Muscle of arm (tissue), 12 donors: Measurements from ENCODE around the gene C2orf66. TPM values are rescaled to one million over a fixed set of nuclear protein-coding genes. Genes with fewer than 3 reads are reported as not detected.

ENCODE experiments used
- DNase-seq: peaks from one replicate; pipeline ENCODE4 v3.0.0-alpha.2; 2013
- polyA plus RNA-seq, 12 donors: library from polyadenylated mRNA; unstranded; fragments of 120-200 nt; gene quantifications; one replicate each; pipeline ENCODE4 v1.2.1, GENCODE V29; 2013; ENCODE audit not compliant: insufficient read length in 12 of 12

Gene C2orf66
- polyA plus RNA-seq, 12 donors = 0.10 to 0.54 (median 0.25) TPM; not detected in 4

DNA sequence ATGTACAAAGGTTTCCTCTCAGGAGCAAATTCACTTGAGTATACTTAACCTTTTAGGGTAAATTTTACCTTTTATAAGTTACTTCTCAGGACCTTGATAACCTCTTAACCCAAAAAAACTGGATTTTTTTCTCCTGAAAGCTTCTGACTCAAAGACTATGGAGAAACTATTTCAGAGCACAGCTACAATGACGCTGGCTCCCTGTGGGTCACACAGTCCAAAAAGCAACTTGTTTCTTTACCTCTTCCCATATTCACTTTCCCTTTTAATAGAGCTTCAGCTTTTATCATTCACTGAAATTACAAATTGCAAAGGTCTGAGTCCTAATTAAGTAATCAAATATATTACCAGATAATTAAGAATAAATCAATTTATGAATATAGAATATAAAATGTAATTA is 42.1 kb downstream of the C2orf66 start:
- DNase-seq = no peak

DNA sequence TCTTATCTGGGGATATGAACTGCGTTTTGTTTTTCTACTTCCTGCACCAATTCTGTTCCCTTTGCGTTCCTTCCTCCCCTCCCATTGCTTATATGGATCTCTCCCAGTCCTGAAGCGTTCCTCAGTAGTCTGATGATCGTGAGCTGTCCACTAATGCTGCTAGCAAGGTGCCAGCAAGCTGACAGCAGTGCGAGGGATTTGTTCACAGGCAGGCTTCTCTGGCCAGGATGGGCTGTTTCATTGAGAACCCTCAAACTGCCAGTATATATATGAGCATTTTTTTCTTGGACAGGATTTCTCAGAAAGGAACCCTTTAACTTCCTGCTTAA is 49.8 kb downstream of the C2orf66 start:
- no peak for DNase-seq

DNA sequence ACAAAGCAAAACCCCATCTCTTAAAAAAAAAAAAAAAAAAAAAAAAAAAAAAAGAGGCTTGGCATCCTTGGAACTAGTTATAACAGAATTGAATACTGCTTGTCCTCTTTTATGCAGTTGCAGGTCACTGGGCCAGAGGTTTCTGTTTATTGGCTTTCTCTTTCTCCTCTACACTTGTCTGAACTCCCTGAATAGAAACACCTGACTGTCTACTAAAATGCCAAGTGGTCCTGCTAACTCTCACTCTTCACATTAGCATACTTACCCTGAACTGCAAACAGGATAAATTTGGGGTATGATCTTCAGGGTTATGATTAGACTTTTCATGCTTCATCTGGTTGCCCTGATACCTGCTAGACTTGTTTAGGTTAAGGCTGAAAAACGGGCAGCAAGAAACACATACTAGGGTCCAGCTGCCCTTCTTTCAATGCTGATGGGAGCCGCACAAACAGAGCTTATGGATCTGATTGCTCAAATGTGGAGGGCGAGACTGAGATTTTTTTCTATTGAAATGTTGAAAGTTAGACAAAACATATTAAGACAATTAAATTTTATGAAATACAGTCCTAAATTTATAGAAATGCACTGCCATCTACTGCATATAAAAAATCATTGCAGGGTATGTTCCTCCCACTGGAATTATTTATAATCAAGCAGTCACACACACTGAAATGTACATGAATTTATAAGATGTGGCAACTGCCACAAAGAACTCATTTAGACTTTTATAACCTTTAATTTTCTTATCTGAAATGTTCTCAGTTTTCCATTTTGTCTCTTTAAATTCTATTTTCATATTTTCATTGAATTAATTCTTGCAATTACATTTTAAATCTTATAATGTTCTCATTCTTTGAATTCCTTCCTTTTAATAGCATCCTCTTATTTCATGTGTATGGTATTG is 50.4 kb downstream of the C2orf66 start:
- no peak for DNase-seq

Other genes with a start within 250 kb of the C2orf66 start
- 10 to 100 TPM in 6 of 12 donors, 1 to 10 TPM in 5, not detected in 1; 6.3 to 14.0 (median 11.3) TPM for gene HECW2, start 215.8 kb downstream of the C2orf66 start, polyA plus RNA-seq
- 1 to 10 TPM in 11 of 12 donors, not detected in 1; 2.4 to 9.4 (median 5.0) TPM for gene CCDC150, start 169.6 kb downstream of the C2orf66 start, polyA plus RNA-seq
- gene GTF3C3, start 9.7 kb downstream of the C2orf66 start, polyA plus RNA-seq = 10 to 100 TPM in 11 of 12 donors, not detected in 1; 31.4 to 60.7 (median 43.3) TPM
- 10 to 100 TPM in 11 of 12 donors, not detected in 1; 12.4 to 23.8 (median 17.8) TPM for gene PGAP1, start 117.4 kb upstream of the C2orf66 start, polyA plus RNA-seq